ENCODE results near the gene DOHH. TPM values are rescaled to one million over a fixed set of nuclear protein-coding genes. Genes with fewer than 3 reads are reported as not detected.
A peak's percentile ranks its signal among the peaks of the same experiment; 100 is the strongest.
"Not testable (repeated sequence)": the region's sequence is repeated elsewhere in the genome, so short reads cannot be mapped to it uniquely, and the experiment has no call there.

The DOHH gene
- total RNA-seq, 4 donors from 2014 or later = 19.5 to 37.5 (median 25.8) TPM

GRCh38 chr19:3455960-3456601 lies 44.4 kb downstream of the DOHH start:
- H3K4me1 ChIP-seq = peaks cover 44 to 94% (median 88%) of the 10 kb centered on the region in 4 donors

GRCh38 chr19:3455393-3455955 lies 45.0 kb downstream of the DOHH start:
- H3K36me3 ChIP-seq = peaks cover 40 to 78% (median 70%) of the 10 kb centered on the region in 4 donors
- TF ChIP-seq POLR2AphosphoS5 (IDR thresholded peaks at IDR 0.05) (no peak), POLR2A (IDR thresholded peaks at IDR 0.05; ENCODE audit: low read depth) (no peak), CTCF (IDR thresholded peaks at IDR 0.05) (no peak), EP300 (IDR thresholded peaks at IDR 0.05) (no peak)
- intact Hi-C loops (cut with DNase I) = no loop called here
- peak overlapping the region; percentile 84 to 91 (median 89) for H3K27ac ChIP-seq (replicated peaks in 1 of 4)
- DNase-seq (ENCODE audit: extremely low spot score) = no peak
- H3K9me3 ChIP-seq = no peaks in the 10 kb centered on the region
- H3K4me1 ChIP-seq = peaks cover 50 to 95% (median 87%) of the 10 kb centered on the region in 4 donors
- no peaks in the 10 kb centered on the region for H3K27me3 ChIP-seq
- no peak overlapping the region for H3K4me3 ChIP-seq
- WGBS = 89% methylated on average over 6 of the region's 7 CpGs

More at GRCh38 chr19:3455960-3456601, 44.4 kb downstream of the DOHH start:
- peak overlapping the region; percentile 84 to 91 (median 89) for H3K27ac ChIP-seq (replicated peaks in 1 of 4)
- DNase-seq (ENCODE audit: extremely low spot score) = no peak
- 78% methylated on average over 30 of the region's 37 CpGs for WGBS
- no peaks in the 10 kb centered on the region for H3K9me3 ChIP-seq
- H3K4me3 ChIP-seq = no peak overlapping the region
- intact Hi-C loops (cut with DNase I) = no loop called here
- peaks cover 38 to 80% (median 72%) of the 10 kb centered on the region in 4 donors for H3K36me3 ChIP-seq
- TF ChIP-seq EP300 (IDR thresholded peaks at IDR 0.05) (no peak), CTCF (IDR thresholded peaks at IDR 0.05) (no peak), POLR2A (IDR thresholded peaks at IDR 0.05; ENCODE audit: low read depth) (no peak), POLR2AphosphoS5 (IDR thresholded peaks at IDR 0.05) (no peak)
- H3K27me3 ChIP-seq = no peaks in the 10 kb centered on the region

- intact Hi-C loops (cut with DNase I) = no loop called here
- Histone ChIP-seq H3K27me3 (no peaks in the 10 kb centered on the region), H3K4me3 (no peak overlapping the region), H3K9me3 (no peaks in the 10 kb centered on the region), H3K36me3 (peaks cover 45 to 83% (median 74%) of the 10 kb centered on the region in 4 donors), H3K27ac (replicated peaks in 1 of 4) (peak overlapping the region; percentile 84 to 91 (median 89)), H3K4me1 (peaks cover 48 to 90% (median 83%) of the 10 kb centered on the region in 4 donors)
- no peak for DNase-seq (ENCODE audit: extremely low spot score)
- WGBS = 90% methylated on average over 15 of the region's 15 CpGs
- TF ChIP-seq CTCF (IDR thresholded peaks at IDR 0.05) (no peak), POLR2A (IDR thresholded peaks at IDR 0.05; ENCODE audit: low read depth) (no peak), POLR2AphosphoS5 (IDR thresholded peaks at IDR 0.05) (no peak), EP300 (IDR thresholded peaks at IDR 0.05) (no peak)
Measured at GRCh38 chr19:3454656-3455392, 45.6 kb downstream of the DOHH start.

GRCh38 chr19:3453840-3454239 lies 46.6 kb downstream of the DOHH start:
- DNase-seq (ENCODE audit: extremely low spot score) = no peak
- peak overlapping the region; percentile 84 to 91 (median 89) for H3K27ac ChIP-seq (replicated peaks in 1 of 4)
- peaks cover 38 to 80% (median 73%) of the 10 kb centered on the region in 4 donors for H3K4me1 ChIP-seq
- no peaks in the 10 kb centered on the region for H3K9me3 ChIP-seq
- no peak overlapping the region for H3K4me3 ChIP-seq
- WGBS = 76% methylated on average over 6 of the region's 25 CpGs
- intact Hi-C loops (cut with DNase I) = no loop called here
- H3K27me3 ChIP-seq = no peaks in the 10 kb centered on the region
- TF ChIP-seq CTCF (IDR thresholded peaks at IDR 0.05) (no peak), POLR2AphosphoS5 (IDR thresholded peaks at IDR 0.05) (peak in 1 of 2 donors; percentile 5)
- peaks cover 55 to 93% (median 83%) of the 10 kb centered on the region in 4 donors for H3K36me3 ChIP-seq

- WGBS = 94% methylated on average over 10 of the region's 10 CpGs
- intact Hi-C loops (cut with DNase I); H3K9me3 ChIP-seq; H3K27me3 ChIP-seq; H3K4me3 ChIP-seq; DNase-seq (ENCODE audit: extremely low spot score): not testable (repeated sequence)
- Histone ChIP-seq H3K4me1 (peaks cover 28 to 71% (median 64%) of the 10 kb centered on the region in 4 donors), H3K27ac (replicated peaks in 1 of 4) (peak overlapping the region; percentile 84 to 91 (median 89)), H3K36me3 (peaks cover 58 to 98% (median 86%) of the 10 kb centered on the region in 4 donors)
Measured at GRCh38 chr19:3452942-3453214, 47.6 kb downstream of the DOHH start.

All from esophagus muscularis mucosa (tissue), 4 donors.